ENCODE results near the gene ELL. TPM values are rescaled to one million over a fixed set of nuclear protein-coding genes. Genes with fewer than 3 reads are reported as not detected.

Gene ELL
- total and polyA plus RNA-seq, 9 of the 15 experiments (the other 6 are each of a cell fraction or from before 2014, with no cell fraction given), result 0.24 to 22.5 (median 4.1) TPM

DNA sequence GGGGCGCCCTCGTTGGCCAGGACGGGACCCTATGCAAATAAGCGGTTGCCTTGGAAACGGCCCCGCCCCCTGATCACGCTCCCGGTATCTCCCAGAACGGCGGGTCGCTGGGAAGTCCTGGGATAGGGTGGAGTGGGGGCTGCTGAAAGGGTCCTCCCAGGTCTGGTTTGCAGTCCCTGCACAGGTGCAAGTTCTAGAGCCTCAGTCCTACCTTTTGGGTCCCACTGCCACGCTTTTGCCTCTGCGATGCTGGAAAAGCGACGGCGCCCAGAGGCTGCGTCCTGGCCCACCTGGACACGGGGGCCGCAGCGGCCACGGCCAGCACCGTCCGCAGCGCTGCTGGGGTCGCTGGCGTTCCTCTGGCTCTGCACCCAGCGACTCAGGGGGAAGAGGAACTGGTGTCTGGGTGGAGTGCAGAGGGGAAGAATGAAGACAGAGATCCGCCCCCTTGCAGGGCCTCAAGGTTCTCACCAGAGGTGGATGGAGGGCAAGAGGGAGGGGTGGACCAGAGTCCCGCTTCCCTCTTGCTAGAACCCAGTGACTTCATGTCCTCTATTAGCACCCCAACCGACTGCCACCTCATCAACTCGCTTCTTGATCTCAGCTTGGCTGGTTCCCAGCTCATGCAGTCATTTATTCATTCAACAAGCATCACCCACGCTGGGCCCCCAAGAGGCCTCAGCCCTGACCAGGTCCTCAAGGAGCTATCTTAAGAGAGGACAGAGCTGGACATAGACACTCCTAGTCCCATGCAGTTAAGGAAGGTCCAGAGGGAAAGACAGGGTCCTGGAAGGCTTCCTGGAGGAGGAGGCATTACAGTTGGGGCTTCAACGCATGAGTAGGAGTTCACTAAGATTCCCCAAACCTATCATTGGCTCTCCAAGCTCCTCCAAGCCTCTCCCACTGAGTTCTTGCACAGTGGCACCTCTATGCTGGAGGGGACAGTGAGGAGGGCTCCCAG, 124.3 kb downstream of the ELL start, which contains the start of gene LRRC25 (continued):
- TF ChIP-seq E2F3 (CRISPR knock-in tag; IDR thresholded peaks at IDR 0.05) (no peak), CBFB (CRISPR knock-in tag; IDR thresholded peaks at IDR 0.05) (no peak), TCFL5 (CRISPR knock-in tag; conservative IDR thresholded peaks at IDR 0.05) (no peak), SP2 (IDR thresholded peaks at IDR 0.05; ENCODE audit: extremely low read depth, low read depth, low read length, poor library complexity, severe bottlenecking) (no peak), CC2D1A (IDR thresholded peaks at IDR 0.05) (no peak), ZNF146 (CRISPR knock-in tag; IDR thresholded peaks at IDR 0.05; ENCODE audit: unreplicated experiment) (no peak), ELF2 (CRISPR knock-in tag; IDR thresholded peaks at IDR 0.05) (no peak), ZNF174 (CRISPR knock-in tag; IDR thresholded peaks at IDR 0.05) (no peak), NELFE (IDR thresholded peaks at IDR 0.05; ENCODE audit: insufficient read depth, insufficient read length) (no peak), NEUROD1 (IDR thresholded peaks at IDR 0.05; ENCODE audit: borderline replicate concordance, low read depth, low read length, partially characterized antibody) (no peak), ZNF133 (CRISPR knock-in tag; IDR thresholded peaks at IDR 0.05) (no peak), ZNF76 (CRISPR knock-in tag; IDR thresholded peaks at IDR 0.05; ENCODE audit: borderline replicate concordance) (no peak), CLOCK (CRISPR knock-in tag; IDR thresholded peaks at IDR 0.05; ENCODE audit: borderline replicate concordance) (no peak), FOXJ3 (CRISPR knock-in tag; IDR thresholded peaks at IDR 0.05) (no peak), NFIC (IDR thresholded peaks at IDR 0.05) (peak; percentile 55; the same call in 1 of the 2 replicates), GABPB1 (CRISPR knock-in tag; IDR thresholded peaks at IDR 0.05) (0 out of 2 replicates have a peak, but pooled peaks have one; percentile 33), SNIP1 (IDR thresholded peaks at IDR 0.05; ENCODE audit: low read depth) (no peak), ILK (tag; IDR thresholded peaks at IDR 0.05; ENCODE audit: borderline replicate concordance, low read depth) (no peak), ZBTB7A (IDR thresholded peaks at IDR 0.05; ENCODE audit: borderline replicate concordance, control insufficient read depth, low read depth, low read length) (peak; percentile 44; the same call in 1 of the 2 replicates), AFF1 (IDR thresholded peaks at IDR 0.05; ENCODE audit: low read depth in 1 of 2, partially characterized antibody in 2 of 2) (no peak), PRMT5 (CRISPR knock-in tag; IDR thresholded peaks at IDR 0.05) (no peak), HMGN3 (IDR thresholded peaks at IDR 0.05; ENCODE audit: borderline replicate concordance, extremely low read depth, insufficient read length, low read depth, low read length) (no peak)
